ENCODE data around the gene VPS26C. TPM values are rescaled to one million over a fixed set of nuclear protein-coding genes. Genes with fewer than 3 reads are reported as not detected.

Gene VPS26C
- total RNA-seq, 1 experiment from 2014 or later, result 58.0 TPM

- H3K4me2 ChIP-seq (ENCODE audit: insufficient read depth, insufficient read length, low read length), result no peak overlapping the region
- no peaks in the 10 kb centered on the region for H4K20me1 ChIP-seq (ENCODE audit: control insufficient read depth, insufficient read depth, insufficient read length)
- H3K36me3 Mint-ChIP-seq (ENCODE audit: insufficient read depth in 1 of 3, low read depth in 3 of 3), result peaks cover 42 to 74% (median 69%) of the 10 kb centered on the region in 3 experiments
- no peaks in the 10 kb centered on the region for H3K4me1 Mint-ChIP-seq
- H3K9ac ChIP-seq (ENCODE audit: extremely low read depth, insufficient read length, low read length), result no peak overlapping the region
- H4K5ac ChIP-seq (ENCODE audit: insufficient read length, low read depth, low read length), result no peak overlapping the region
- no peak for DNase-seq
- H3T11ph ChIP-seq (ENCODE audit: low read length), result no peak overlapping the region
- no peak overlapping the region for H3K27ac ChIP-seq (ENCODE audit: insufficient read length, low read depth, low read length)
- H2BK5ac ChIP-seq (ENCODE audit: insufficient read length, low read length), result no peak overlapping the region
- no peak overlapping the region for H2AK5ac ChIP-seq (ENCODE audit: insufficient read length, low read length)
- no CpG with 5 or more reads among the region's 16 CpGs for WGBS (ENCODE audit: extremely low coverage, insufficient read length, low lambda C conversion rate)
- H3K14ac ChIP-seq (ENCODE audit: insufficient read depth, low read length), result no peak overlapping the region
- no peak overlapping the region for H3K56ac ChIP-seq (ENCODE audit: insufficient read length, low read depth, low read length)
- no peak overlapping the region; a peak in 1 of 7 replicates for H3K27ac Mint-ChIP-seq
- H3K18ac ChIP-seq (ENCODE audit: insufficient read length, low read depth, low read length), result no peak overlapping the region
- no peak overlapping the region for H2BK120ac ChIP-seq (ENCODE audit: low read depth, low read length, poor library complexity, severe bottlenecking)
- no peak overlapping the region for H4K8ac ChIP-seq (replicated peaks; ENCODE audit: insufficient read length, low read depth, low read length)
- H3K27me3 ChIP-seq (ENCODE audit: insufficient read depth, low read length), result no peaks in the 10 kb centered on the region
- H3K9me3 Mint-ChIP-seq, result no peaks in the 10 kb centered on the region
- no peaks in the 10 kb centered on the region for H3K23me2 ChIP-seq (ENCODE audit: insufficient read length, low read depth, low read length, poor library complexity, severe bottlenecking)
- no peaks in the 10 kb centered on the region for H3K79me1 ChIP-seq (ENCODE audit: insufficient read depth, low read depth, low read length, poor library complexity, severe bottlenecking)
- TF ChIP-seq CTCF (conservative IDR thresholded peaks at IDR 0.05), result no peak
- H4K91ac ChIP-seq (ENCODE audit: insufficient read length, low read depth, low read length), result no peak overlapping the region
- H3K4me3 Mint-ChIP-seq, result no peak overlapping the region
- H3K23ac ChIP-seq (ENCODE audit: insufficient read length, low read depth, low read length), result no peak overlapping the region
- no peaks in the 10 kb centered on the region for H3K27me3 Mint-ChIP-seq (ENCODE audit: low read depth)
- H3K4me1 ChIP-seq (ENCODE audit: insufficient read depth, low read length), result no peaks in the 10 kb centered on the region
- no peak overlapping the region for H3K4ac ChIP-seq (ENCODE audit: low read depth, low read length)
- H2BK20ac ChIP-seq (ENCODE audit: low read depth, low read length, poor library complexity, severe bottlenecking), result no peak overlapping the region
- H3K9me3 ChIP-seq (ENCODE audit: control insufficient read depth, low read depth, low read length), result no peaks in the 10 kb centered on the region
- no peaks in the 10 kb centered on the region for H3K79me2 ChIP-seq (ENCODE audit: insufficient read depth, low read length)
- H2AFZ ChIP-seq (ENCODE audit: low read length), result no peak overlapping the region
- H2BK12ac ChIP-seq (ENCODE audit: insufficient read length, low read depth, low read length), result no peak overlapping the region
- H2BK15ac ChIP-seq (ENCODE audit: low read depth, low read length), result no peak overlapping the region
These were observed 35.5 kb downstream of the VPS26C start for GRCh38 chr21:37231671-37232070.

Data from H9 (cell line).